Stimulated activated naive CD4-positive, alpha-beta T cell treated with Interleukin-2 at 50 U/mL for 16 hours (primary cell): ENCODE results near the gene TNNT2.

ENCODE experiments used
- DNase-seq: peaks from one replicate; lab custom pipeline; 2025; lab: John Stamatoyannopoulos, UW

Gene TNNT2

GRCh38 chr1:201376464-201377374, 761 bp downstream of the TNNT2 start:
- DNase-seq, result no peak

GRCh38 chr1:201376107-201376463, 1.4 kb downstream of the TNNT2 start:
- no peak for DNase-seq

GRCh38 chr1:201375169-201375568, 2.3 kb downstream of the TNNT2 start:
- DNase-seq, result no peak

GRCh38 chr1:201374364-201374763, 3.1 kb downstream of the TNNT2 start:
- no peak for DNase-seq

GRCh38 chr1:201371792-201372191, 5.7 kb downstream of the TNNT2 start:
- DNase-seq, result no peak

GRCh38 chr1:201371276-201371675, 6.2 kb downstream of the TNNT2 start:
- no peak for DNase-seq

- DNase-seq, result no peak
These were observed 7.0 kb downstream of the TNNT2 start for GRCh38 chr1:201370500-201370899.

- DNase-seq, result no peak
These were observed 8.3 kb downstream of the TNNT2 start for GRCh38 chr1:201369209-201369608.

- DNase-seq, result no peak
These were observed 10.8 kb downstream of the TNNT2 start for GRCh38 chr1:201366696-201367095.

GRCh38 chr1:201365251-201365650, 12.2 kb downstream of the TNNT2 start:
- no peak for DNase-seq

GRCh38 chr1:201364808-201365105, 12.7 kb downstream of the TNNT2 start:
- DNase-seq, result no peak

- no peak for DNase-seq
These were observed 14.0 kb downstream of the TNNT2 start for GRCh38 chr1:201363467-201363866.

GRCh38 chr1:201362906-201363305, 14.6 kb downstream of the TNNT2 start:
- DNase-seq, result no peak

GRCh38 chr1:201361652-201362504, 15.6 kb downstream of the TNNT2 start:
- DNase-seq, result no peak

GRCh38 chr1:201360901-201361651, 16.4 kb downstream of the TNNT2 start:
- DNase-seq, result no peak

- DNase-seq, result no peak
These were observed 17.0 kb downstream of the TNNT2 start for GRCh38 chr1:201360486-201360885.

- no peak for DNase-seq
These were observed 17.6 kb downstream of the TNNT2 start for GRCh38 chr1:201359873-201360210.

- DNase-seq, result no peak
These were observed 18.2 kb downstream of the TNNT2 start for GRCh38 chr1:201359031-201359872.

- no peak for DNase-seq
These were observed 18.9 kb downstream of the TNNT2 start for GRCh38 chr1:201358596-201358995.

- DNase-seq, result no peak
These were observed 19.7 kb downstream of the TNNT2 start for GRCh38 chr1:201357636-201358348.

- DNase-seq, result no peak
These were observed 20.3 kb downstream of the TNNT2 start for GRCh38 chr1:201357211-201357610.
